Measurements from ENCODE around the gene DIS3L2. TPM values are rescaled to one million over a fixed set of nuclear protein-coding genes. Genes with fewer than 3 reads are reported as not detected.

DIS3L2 gene
- total RNA-seq, 1 donor from 2014 or later: 32.2 TPM

DNA sequence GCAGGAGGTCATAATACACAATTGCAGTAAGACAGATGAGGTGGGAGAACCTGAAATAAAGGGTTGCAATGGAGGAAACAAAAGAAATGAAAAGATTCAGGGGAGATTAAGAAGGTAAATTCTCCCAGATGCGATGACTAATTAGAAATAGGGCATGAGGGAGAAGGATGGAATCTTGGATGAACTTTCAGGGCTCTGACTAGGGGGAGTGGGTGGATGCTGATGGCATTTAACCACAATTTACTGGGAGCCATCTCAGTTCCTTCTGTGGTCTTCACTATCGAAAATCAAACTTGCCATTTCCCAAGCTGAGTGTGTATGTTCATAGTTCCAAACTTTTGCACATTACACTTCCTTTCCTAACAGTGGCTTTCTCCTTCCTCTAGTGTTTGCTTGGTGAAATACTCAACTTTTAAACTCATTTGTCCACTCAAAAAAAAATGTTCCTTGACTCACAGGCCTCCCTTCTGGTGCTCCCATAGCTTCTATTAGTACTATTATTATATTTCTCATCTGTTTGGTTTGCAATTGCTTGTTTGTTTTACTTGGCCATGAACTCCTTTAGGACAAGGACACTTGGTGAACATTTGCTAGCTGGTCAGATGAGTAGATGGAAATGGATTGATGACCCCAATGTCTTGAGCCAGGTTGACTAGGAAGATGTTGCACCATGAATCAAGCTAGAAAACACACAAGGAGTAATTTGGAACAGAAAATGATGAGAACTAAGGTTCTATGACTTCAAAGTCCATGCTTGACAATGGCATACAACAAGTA is 178.5 kb downstream of the DIS3L2 start:
- Histone ChIP-seq H3K27me3 (no peaks in the 10 kb centered on the region), H3K4me1 (no peaks in the 10 kb centered on the region), H3K36me3 (no peaks in the 10 kb centered on the region), H3K4me3 (no peak overlapping the region), H3K27ac (no peak overlapping the region), H3K9me3 (no peaks in the 10 kb centered on the region)
- no peak for DNase-seq (ENCODE audit: extremely low spot score in 2 of 2)
- intact Hi-C loops (cut with DNase I): loop anchor here (5.0 kb wide), 1 partner anchor 213 kb away; the partner anchor contains the start of gene NPPC
- TF ChIP-seq, protein P1, sequence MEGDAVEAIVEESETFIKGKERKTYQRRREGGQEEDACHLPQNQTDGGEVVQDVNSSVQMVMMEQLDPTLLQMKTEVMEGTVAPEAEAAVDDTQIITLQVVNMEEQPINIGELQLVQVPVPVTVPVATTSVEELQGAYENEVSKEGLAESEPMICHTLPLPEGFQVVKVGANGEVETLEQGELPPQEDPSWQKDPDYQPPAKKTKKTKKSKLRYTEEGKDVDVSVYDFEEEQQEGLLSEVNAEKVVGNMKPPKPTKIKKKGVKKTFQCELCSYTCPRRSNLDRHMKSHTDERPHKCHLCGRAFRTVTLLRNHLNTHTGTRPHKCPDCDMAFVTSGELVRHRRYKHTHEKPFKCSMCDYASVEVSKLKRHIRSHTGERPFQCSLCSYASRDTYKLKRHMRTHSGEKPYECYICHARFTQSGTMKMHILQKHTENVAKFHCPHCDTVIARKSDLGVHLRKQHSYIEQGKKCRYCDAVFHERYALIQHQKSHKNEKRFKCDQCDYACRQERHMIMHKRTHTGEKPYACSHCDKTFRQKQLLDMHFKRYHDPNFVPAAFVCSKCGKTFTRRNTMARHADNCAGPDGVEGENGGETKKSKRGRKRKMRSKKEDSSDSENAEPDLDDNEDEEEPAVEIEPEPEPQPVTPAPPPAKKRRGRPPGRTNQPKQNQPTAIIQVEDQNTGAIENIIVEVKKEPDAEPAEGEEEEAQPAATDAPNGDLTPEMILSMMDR (IDR thresholded peaks at IDR 0.05): no peak
- TF ChIP-seq POLR2AphosphoS5 (IDR thresholded peaks at IDR 0.05; ENCODE audit: insufficient read depth in 1 of 2, low read depth in 1 of 2) (no peak), POLR2A (IDR thresholded peaks at IDR 0.05) (no peak)

GRCh38 chr2:232141591-232141990 is 180.1 kb downstream of the DIS3L2 start:
- DNase-seq (ENCODE audit: extremely low spot score in 2 of 2): no peak
- H3K36me3 ChIP-seq: no peaks in the 10 kb centered on the region
- intact Hi-C loops (cut with DNase I): loop anchor here (5.0 kb wide), 1 partner anchor 214 kb away; the partner anchor contains the start of gene NPPC
- H3K9me3 ChIP-seq: no peaks in the 10 kb centered on the region
- H3K4me1 ChIP-seq: no peaks in the 10 kb centered on the region
- H3K27ac ChIP-seq: no peak overlapping the region
- H3K27me3 ChIP-seq: no peaks in the 10 kb centered on the region
- TF ChIP-seq, protein P1 (IDR thresholded peaks at IDR 0.05): no peak
- TF ChIP-seq POLR2AphosphoS5 (IDR thresholded peaks at IDR 0.05; ENCODE audit: insufficient read depth in 1 of 2, low read depth in 1 of 2) (no peak), POLR2A (IDR thresholded peaks at IDR 0.05) (no peak)
- H3K4me3 ChIP-seq: no peak overlapping the region

DNA sequence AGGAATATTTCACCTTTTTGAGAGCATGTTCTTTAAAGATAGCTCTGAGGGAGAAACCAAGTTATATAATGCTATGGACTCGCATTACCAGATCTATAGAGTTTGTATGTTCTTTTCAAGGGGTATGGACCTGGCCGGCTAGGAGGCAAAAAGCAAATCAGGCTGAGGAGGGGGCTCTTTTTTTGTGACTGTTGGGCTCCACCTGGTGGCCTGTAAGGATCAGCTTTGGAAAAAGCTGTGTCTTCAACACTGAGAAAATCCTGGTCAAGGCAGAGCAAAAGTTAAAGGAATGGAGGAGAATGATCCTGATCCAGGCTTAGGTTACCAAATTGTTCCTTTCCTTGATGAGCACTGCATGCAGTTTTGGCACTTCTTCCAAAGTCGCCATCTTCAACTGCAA is 180.5 kb downstream of the DIS3L2 start:
- Histone ChIP-seq H3K27ac (no peak overlapping the region), H3K27me3 (no peaks in the 10 kb centered on the region), H3K9me3 (no peaks in the 10 kb centered on the region), H3K36me3 (no peaks in the 10 kb centered on the region), H3K4me1 (no peaks in the 10 kb centered on the region), H3K4me3 (no peak overlapping the region)
- TF ChIP-seq POLR2AphosphoS5 (IDR thresholded peaks at IDR 0.05; ENCODE audit: insufficient read depth in 1 of 2, low read depth in 1 of 2) (no peak), POLR2A (IDR thresholded peaks at IDR 0.05) (no peak)
- TF ChIP-seq, protein P1 (IDR thresholded peaks at IDR 0.05): peak; percentile 30 to 49 (median 42)
- intact Hi-C loops (cut with DNase I): loop anchor here (5.0 kb wide), 1 partner anchor 215 kb away; the partner anchor contains the start of gene NPPC
- DNase-seq (ENCODE audit: extremely low spot score in 2 of 2): no peak

- DNase-seq (ENCODE audit: extremely low spot score in 2 of 2): no peak
- no peaks in the 10 kb centered on the region for H3K36me3 ChIP-seq
- H3K9me3 ChIP-seq: no peaks in the 10 kb centered on the region
- no peaks in the 10 kb centered on the region for H3K4me1 ChIP-seq
- no peak overlapping the region for H3K4me3 ChIP-seq
- no peak overlapping the region for H3K27ac ChIP-seq
- TF ChIP-seq POLR2AphosphoS5 (IDR thresholded peaks at IDR 0.05; ENCODE audit: insufficient read depth in 1 of 2, low read depth in 1 of 2) (no peak), POLR2A (IDR thresholded peaks at IDR 0.05) (no peak)
- TF ChIP-seq, protein P1 (IDR thresholded peaks at IDR 0.05): no peak
- intact Hi-C loops (cut with DNase I): loop anchor here (5.0 kb wide), 1 partner anchor 215 kb away; the partner anchor contains the start of gene NPPC
- no peaks in the 10 kb centered on the region for H3K27me3 ChIP-seq
Measured at GRCh38 chr2:232142502-232142901, 181.0 kb downstream of the DIS3L2 start.

- no peaks in the 10 kb centered on the region for H3K36me3 ChIP-seq
- no peak overlapping the region for H3K4me3 ChIP-seq
- no peak overlapping the region for H3K27ac ChIP-seq
- no peak for DNase-seq (ENCODE audit: extremely low spot score in 2 of 2)
- no peaks in the 10 kb centered on the region for H3K27me3 ChIP-seq
- intact Hi-C loops (cut with DNase I): no loop called here
- H3K9me3 ChIP-seq: no peaks in the 10 kb centered on the region
- TF ChIP-seq, protein P1 (IDR thresholded peaks at IDR 0.05): no peak
- TF ChIP-seq POLR2AphosphoS5 (IDR thresholded peaks at IDR 0.05; ENCODE audit: insufficient read depth in 1 of 2, low read depth in 1 of 2) (no peak), POLR2A (IDR thresholded peaks at IDR 0.05) (no peak)
- no peaks in the 10 kb centered on the region for H3K4me1 ChIP-seq
Measured at GRCh38 chr2:232146294-232146693, 184.8 kb downstream of the DIS3L2 start.
